NCI-H2171 treated with DMSO at 0.1 percent for 48 hours (cell line): ENCODE results near the gene CPE.
A peak's percentile ranks its signal among the peaks of the same experiment; 100 is the strongest.
"Not testable (repeated sequence)": the region's sequence is repeated elsewhere in the genome, so short reads cannot be mapped to it uniquely, and the experiment has no call there.

ENCODE experiments used
- DNase-seq: peaks from one replicate; lab custom pipeline; 2025; lab: John Stamatoyannopoulos, UW

CPE gene

GRCh38 chr4:165403637-165404036 is 24.8 kb downstream of the CPE start:
- no peak for DNase-seq

DNA sequence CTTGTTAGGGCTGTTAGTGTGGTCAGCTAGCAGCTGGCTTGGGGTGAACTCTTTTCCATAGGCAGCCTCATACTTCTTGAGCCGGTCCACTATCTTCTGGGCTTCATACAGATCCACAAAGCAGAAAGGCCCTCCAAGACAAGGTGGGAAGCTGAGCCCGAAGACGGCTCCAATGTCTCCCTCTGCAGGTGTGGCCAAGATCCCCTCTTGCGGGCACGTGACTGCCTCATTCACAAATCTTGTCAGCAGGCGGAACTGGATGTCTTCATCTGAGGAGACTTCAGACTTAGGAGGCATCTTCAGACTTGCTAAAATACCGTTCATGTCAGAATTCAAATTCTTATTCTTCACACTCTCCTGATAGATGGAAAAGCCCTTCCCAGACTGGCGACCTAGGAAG is 25.3 kb downstream of the CPE start:
- no peak for DNase-seq

GRCh38 chr4:165404696-165405095 is 25.9 kb downstream of the CPE start:
- no peak for DNase-seq

GRCh38 chr4:165410214-165410613 is 31.4 kb downstream of the CPE start:
- no peak for DNase-seq

DNA sequence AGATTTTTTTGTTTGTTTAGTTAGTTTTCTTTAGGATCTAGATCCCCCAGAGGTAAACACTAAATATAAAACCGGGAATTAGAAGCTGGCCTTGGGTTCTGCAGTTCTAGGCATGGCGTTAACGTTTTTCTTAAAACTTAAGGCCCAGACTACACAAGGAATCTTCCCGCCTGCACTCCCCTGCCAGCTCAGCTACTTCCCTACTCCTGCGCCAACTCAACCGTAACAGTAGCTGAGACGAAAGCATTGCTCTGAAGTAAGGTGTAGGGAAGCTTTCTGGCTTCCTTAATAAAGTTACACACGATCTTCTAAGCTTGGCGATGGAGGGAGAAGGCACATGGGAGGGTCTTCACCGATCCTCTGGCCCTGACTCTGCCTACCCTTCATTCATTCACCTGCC is 37.1 kb downstream of the CPE start:
- peak; percentile 9 for DNase-seq

DNA sequence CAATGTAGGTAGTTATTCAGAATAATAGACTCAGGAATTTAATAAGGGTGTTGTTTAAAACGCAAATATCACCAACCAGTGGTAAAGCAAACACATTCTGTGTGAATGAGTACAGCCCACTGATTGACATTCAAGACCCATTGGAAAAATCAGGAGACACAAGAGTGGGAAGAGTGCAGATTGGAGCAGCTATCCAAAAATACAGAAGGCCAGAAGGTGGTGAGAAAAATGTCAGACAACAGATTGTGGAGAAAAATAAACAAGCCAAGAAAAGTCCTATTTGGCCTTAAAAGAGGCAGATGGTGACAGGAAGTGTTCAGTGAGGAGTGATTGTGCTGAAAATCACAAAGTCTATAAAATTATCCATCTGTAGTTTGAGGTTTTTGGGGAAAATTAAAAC is 39.3 kb downstream of the CPE start:
- peak; percentile 48 for DNase-seq

- DNase-seq = no peak
Measured at GRCh38 chr4:165425629-165426028, 46.8 kb downstream of the CPE start.

GRCh38 chr4:165426331-165426730 is 47.5 kb downstream of the CPE start:
- DNase-seq = no peak

DNA sequence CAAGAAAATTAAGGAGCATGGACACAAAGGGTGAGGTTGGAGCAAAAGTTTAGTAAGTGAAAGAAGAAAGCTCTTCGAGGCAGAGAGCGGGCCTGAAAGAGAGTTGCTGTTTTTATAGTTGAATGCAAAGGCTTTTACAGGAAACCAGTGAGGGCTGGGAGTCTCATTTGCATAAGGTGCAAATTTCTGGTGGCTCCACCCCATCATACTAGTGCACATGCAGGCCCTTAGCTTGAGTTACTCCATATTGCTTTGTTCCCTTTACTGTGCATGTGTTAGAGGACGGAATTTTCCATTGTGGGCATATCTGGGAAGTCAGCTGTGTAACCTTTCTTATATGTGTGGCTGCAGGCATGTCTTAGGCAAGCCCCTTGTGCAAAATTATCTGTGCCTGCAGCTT is 48.0 kb downstream of the CPE start:
- DNase-seq = no peak

GRCh38 chr4:165428957-165429356 is 50.1 kb downstream of the CPE start:
- DNase-seq = no peak

GRCh38 chr4:165433529-165433928 is 54.7 kb downstream of the CPE start:
- DNase-seq = no peak

DNA sequence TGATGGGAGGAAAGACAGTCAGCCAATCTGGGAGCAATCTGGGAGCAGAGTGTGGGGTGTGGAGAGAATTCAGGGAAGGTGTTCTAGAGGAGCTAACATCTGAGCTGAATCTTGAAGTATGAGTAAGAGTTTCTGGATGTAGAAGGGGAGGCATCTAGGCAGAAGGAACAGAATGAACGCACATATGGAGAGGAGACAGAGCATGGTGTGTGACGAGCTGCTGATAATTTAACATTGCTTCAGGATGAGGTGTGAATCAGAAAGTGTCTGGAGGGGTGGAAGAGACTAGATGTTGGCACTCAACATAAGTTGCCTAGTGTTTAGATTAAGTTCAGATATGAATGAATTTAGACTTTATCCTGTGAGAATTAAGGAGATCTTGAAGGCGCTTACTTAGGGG is 58.9 kb downstream of the CPE start:
- no peak for DNase-seq

DNA sequence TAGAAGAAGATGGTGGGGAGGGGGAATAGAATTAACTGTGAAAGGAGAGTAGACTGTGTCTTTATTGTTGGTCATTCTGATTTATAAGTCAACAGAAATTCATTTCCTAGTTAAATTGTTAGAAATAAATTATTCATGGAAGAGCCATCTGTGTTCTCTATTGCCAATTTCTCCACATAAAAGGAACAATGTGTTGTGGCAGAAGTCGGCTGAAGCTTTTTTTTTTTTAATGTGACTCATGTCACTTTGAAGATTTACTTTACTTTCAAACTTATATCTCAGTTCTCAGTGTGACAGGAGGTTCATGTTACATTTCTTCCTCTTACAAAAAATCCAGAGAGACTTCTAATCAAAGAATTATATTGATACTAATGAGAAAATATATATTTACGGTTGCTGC is 60.5 kb downstream of the CPE start:
- DNase-seq = no peak

DNA sequence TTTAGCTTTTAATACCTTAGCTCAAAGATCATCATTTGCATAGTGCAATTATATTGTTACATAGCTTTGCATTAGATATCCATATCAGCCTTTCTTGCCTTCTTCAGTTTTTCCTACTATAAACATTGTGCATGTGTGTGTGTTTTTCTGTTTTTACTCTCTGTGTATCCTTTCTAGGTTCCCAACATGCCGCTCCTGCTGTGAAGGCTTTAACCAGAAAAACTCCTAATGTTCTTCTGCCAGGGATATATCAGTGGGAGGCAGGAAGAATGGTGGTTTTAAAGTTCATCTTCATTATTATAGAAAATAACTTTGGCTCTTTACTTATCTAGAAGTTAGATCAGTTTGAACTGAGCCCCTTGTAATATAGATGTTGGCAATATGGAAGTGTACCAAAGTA is 61.2 kb downstream of the CPE start:
- DNase-seq = no peak

- peak; percentile 8 for DNase-seq
Measured at GRCh38 chr4:165440415-165441158, 61.8 kb downstream of the CPE start.

GRCh38 chr4:165443276-165443675 is 64.5 kb downstream of the CPE start:
- DNase-seq = peak; percentile 2

DNA sequence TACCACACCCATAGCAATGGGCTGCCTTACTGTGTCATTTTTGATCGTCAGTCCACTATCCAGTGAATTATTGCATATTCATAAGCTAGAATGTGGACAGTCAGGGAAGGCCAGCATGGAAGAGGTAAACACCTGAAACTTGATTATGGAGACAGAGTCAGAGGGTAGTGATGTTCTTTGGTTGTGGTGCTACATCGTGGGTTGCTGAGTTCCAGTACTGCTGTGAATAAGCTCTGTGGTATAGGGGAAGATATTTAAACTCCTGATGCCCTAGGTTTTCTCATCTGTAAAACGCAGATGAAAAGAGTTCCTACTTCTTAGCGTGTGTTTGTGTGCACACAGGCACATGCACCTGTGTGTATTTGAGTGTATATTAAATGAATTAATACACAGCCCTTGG is 69.9 kb downstream of the CPE start:
- no peak for DNase-seq

- no peak for DNase-seq
Measured at GRCh38 chr4:165449333-165449732, 70.5 kb downstream of the CPE start.

- DNase-seq = peak; percentile 3
Measured at GRCh38 chr4:165450871-165451270, 72.1 kb downstream of the CPE start.

- not testable (repeated sequence) for DNase-seq
Measured at GRCh38 chr4:165453140-165453539, 74.3 kb downstream of the CPE start.

- no peak for DNase-seq
Measured at GRCh38 chr4:165454426-165454825, 75.6 kb downstream of the CPE start.

GRCh38 chr4:165457793-165458192 is 79.0 kb downstream of the CPE start:
- peak; percentile 19 for DNase-seq

DNA sequence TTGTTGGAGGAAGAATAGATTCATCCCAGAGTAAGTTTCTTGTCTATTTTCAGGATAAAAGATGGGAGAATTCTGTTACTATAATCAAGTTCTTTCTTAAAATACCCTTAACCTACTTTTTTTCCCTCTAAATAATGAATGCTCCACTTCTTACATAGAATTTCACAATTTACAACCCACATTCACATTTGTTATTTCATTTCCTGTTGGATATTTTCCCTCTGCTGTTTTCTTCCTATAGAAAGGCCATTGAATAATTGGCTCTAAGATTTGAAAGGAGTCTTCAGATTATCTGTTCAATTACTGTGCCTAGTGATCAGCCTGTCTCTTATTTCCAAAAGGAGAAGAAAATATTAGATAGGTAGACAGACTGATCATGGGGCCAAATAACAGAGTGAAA is 79.7 kb downstream of the CPE start:
- no peak for DNase-seq

GRCh38 chr4:165461159-165461821 is 82.5 kb downstream of the CPE start:
- no peak for DNase-seq
